SJCRH30 (cell line): ENCODE measurements around the gene HOXA2. TPM values are rescaled to one million over a fixed set of nuclear protein-coding genes. Genes with fewer than 3 reads are reported as not detected.
A peak's percentile ranks its signal among the peaks of the same experiment; 100 is the strongest.

Experiments
- DNase-seq, 2 experiments: peaks; one replicate each; pipeline ENCODE4 v3.0.0-alpha.2; 2015 to 2020
- H3K27ac ChIP-seq: fragments of 250-450 bp; sonication (Bioruptor Pico); 2 replicates; pipeline ENCODE4 v1.5.1; 2020; ENCODE audit warnings: mild to moderate bottlenecking, moderate library complexity
- H3K27me3 ChIP-seq: fragments of 250-450 bp; sonication (Bioruptor Pico); 2 replicates; pipeline ENCODE4 v1.5.1; 2020; ENCODE audit warnings: mild to moderate bottlenecking, moderate library complexity
- H3K36me3 ChIP-seq: fragments of 250-450 bp; sonication (Bioruptor Pico); 2 replicates; pipeline ENCODE4 v1.5.1; 2020; ENCODE audit warnings: mild to moderate bottlenecking, moderate library complexity
- H3K4me1 ChIP-seq: fragments of 250-450 bp; sonication (Bioruptor Pico); 2 replicates; pipeline ENCODE4 v1.5.1; 2020; ENCODE audit warnings: mild to moderate bottlenecking, moderate library complexity
- H3K4me3 ChIP-seq: fragments of 250-450 bp; sonication (Bioruptor Pico); 2 replicates; pipeline ENCODE4 v1.5.1; 2020; ENCODE audit warnings: mild to moderate bottlenecking, moderate library complexity
- H3K9me3 ChIP-seq: fragments of 250-450 bp; sonication (Bioruptor Pico); replicated peaks from 2 replicates; pipeline ENCODE4 v1.5.1; 2020; ENCODE audit warnings: mild to moderate bottlenecking, moderate library complexity
- total RNA-seq: library from RNA; depleted of rRNA; stranded (reverse); fragments of >200 nt; shearing (Covaris generic); gene quantifications from 2 replicates; pipeline ENCODE4 v1.2.3, GENCODE V29; 2014

HOXA2 gene
- total RNA-seq, 1 experiment from 2014 or later = 4.2 TPM

DNA sequence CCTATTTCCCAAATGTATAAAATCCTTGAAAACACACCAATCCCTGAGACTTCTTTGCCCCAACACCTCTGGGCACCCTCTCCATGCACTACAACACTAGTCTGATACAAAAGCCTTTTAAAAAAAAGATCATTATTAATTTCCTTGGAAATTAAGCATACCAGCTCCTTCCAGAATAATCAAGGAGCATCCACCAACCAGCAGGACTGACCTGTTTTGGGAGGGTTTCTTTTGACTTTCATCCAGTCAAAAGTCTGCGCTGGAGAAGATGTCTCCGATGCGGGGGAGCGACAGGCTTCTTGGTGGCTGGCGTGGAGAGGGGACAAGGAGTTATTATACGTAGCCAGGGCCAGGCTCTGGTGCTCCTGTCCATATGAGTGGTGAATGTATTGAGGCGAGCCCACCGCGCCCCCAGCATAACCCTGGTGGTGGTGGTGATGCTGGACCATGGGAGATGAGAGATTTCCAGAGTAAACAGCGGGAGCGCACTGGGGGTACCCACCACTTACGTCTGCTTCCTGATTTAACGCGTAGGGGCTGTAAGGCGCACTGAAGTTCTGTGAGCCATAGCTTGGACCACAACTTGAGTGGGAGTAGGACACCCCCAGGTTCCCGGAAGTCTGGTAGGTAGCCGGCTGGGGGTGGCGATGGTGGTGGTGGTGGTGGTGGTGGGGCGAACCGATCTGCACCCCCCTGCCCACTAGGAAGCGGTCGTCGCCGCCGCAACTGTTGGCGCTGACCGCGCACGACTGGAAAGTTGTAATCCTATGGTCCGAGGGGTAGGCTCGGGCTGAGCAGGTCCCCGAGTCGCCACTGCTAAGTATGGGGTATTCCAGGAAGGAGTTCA is 7.2 kb downstream of the HOXA2 start:
- H3K27me3 ChIP-seq = no peaks in the 10 kb centered on the region
- peaks cover 8% of the 10 kb centered on the region for H3K36me3 ChIP-seq
- DNase-seq = peak in 1 of 2 experiments; percentile 20
- H3K27ac ChIP-seq = no peak overlapping the region; the same call in 1 of the 2 replicates
- H3K4me3 ChIP-seq = peak overlapping the region; percentile 65
- no peaks in the 10 kb centered on the region for H3K9me3 ChIP-seq
- no peaks in the 10 kb centered on the region for H3K4me1 ChIP-seq

DNA sequence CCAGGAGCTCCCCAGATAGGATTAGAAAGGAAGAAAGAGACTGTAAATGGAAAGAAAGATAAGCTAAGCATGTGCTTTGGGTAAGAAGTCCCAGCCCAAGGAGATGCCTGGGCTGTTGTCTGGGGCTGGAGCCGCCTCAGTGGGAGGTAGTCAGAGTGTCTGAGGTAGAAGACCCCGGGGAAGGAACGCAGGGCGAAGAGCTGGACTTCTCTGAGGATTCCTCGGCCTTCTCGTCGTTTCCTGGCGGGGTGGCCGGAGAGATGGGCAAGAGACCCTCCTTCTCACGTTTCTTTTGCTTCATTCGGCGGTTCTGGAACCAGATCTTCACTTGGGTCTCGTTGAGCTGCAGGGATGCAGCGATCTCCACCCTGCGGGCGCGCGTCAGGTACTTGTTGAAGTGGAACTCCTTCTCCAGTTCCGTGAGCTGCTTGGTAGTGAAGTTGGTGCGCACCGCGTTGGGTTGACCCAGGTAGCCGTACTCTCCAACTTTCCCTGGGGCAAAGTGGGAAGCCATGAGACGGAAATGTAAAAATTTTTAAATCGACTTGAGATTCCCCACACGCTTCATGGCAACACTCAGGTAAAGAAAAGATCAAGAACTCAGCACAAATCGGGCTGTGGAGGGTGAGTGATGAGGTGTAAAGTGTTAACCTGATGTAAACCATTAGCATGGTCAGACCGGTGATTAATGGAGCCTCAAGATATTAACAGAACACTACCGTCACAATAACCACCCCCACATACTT is 8.0 kb downstream of the HOXA2 start:
- Histone ChIP-seq H3K4me3 (no peak overlapping the region), H3K36me3 (peaks cover 3% of the 10 kb centered on the region), H3K9me3 (no peaks in the 10 kb centered on the region), H3K27ac (no peak overlapping the region), H3K27me3 (no peaks in the 10 kb centered on the region), H3K4me1 (no peaks in the 10 kb centered on the region)
- no peak for DNase-seq

DNA sequence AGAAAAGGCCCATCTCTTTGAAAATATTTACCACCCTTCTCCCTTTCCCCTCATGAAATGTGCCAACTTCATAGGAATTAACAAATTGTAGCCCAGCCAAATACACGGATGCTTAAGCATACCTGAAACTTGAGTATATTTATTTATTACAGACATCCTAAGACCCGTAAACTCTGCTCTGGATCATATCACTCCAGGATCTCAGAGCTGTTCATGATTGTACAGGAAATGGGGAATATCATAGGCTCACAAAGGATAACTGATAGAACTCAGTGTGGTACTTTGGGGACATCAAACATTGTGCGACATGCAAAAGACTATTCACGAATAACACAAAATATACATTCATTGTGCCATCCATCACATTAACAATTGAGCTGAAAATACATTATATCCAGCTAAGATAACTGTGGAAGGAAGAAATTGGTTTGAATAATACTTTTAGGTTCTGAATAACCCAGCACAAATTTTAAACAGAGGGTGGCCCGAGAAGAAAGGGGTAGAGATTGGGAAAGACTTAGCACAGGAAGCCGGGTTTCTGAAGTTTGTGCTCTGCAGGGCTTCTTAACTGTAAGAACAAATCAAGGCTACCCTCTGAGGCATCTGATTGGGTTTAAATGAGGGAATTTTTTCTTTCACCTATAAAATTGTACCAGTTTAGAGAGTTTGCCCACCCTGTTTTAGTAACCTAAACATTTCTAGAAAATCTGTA is 9.1 kb downstream of the HOXA2 start:
- Histone ChIP-seq H3K4me1 (no peaks in the 10 kb centered on the region), H3K4me3 (no peak overlapping the region), H3K36me3 (no peaks in the 10 kb centered on the region), H3K9me3 (no peaks in the 10 kb centered on the region), H3K27me3 (no peaks in the 10 kb centered on the region), H3K27ac (no peak overlapping the region)
- no peak for DNase-seq

DNA sequence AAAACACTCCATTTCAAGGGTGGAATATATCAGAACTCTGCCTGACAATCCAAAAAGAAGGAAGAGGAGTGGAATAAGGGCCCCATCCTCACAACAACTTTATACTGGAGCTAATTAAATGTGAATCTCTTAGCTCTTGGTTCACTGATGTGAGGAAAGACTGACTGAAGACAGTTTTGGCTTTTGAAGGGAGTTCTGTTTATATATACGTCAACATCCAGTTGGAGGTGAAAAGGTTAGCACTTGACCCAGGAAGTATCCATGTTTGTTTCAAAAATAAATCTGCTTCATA is 9.7 kb downstream of the HOXA2 start:
- no peaks in the 10 kb centered on the region for H3K9me3 ChIP-seq
- no peak overlapping the region for H3K4me3 ChIP-seq
- no peak for DNase-seq
- no peak overlapping the region for H3K27ac ChIP-seq
- H3K4me1 ChIP-seq = no peaks in the 10 kb centered on the region
- H3K27me3 ChIP-seq = no peaks in the 10 kb centered on the region
- H3K36me3 ChIP-seq = no peaks in the 10 kb centered on the region

DNA sequence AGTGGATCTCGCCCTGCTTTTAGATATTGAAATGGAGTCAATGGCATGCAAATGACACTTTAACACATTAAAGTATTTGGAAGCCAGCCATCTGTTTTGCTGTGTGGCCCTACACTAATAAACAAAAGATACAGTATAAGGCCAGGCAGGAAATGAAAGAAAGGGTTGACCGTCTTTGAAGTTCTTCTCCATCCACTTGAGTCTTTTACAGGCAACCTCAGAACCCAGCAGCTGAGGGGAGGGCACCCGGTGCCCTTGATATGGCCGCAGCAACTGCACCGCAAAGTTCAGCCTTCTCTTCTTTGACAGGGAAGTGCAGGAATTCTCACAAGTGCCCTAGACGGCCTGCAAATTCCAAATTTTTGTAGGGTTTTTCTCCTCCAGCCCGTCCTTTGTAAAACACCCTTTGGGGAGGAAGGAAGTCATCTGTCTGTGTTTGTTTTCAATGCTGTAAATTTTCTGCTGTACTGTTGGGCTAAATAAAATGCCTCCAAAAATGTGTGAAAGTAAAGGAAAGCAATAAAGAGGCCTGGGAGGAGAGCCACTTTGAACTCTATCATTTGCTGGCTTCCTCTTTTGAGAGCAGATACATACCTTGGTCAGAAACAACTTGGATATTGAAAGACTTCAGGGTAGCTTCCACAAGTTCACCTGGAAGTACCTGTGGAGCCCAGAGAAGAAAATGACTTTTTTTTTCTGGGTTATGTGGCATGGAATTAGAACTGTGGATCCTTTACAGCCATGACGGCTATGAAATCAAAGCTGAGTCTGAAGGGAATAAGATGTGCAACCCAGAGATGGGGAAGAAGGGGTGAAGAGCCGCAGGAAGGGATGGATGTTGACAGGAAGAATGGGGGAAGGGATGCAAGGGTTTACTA is 10.3 kb downstream of the HOXA2 start:
- no peaks in the 10 kb centered on the region for H3K9me3 ChIP-seq
- H3K27ac ChIP-seq = no peak overlapping the region
- H3K27me3 ChIP-seq = no peaks in the 10 kb centered on the region
- H3K4me1 ChIP-seq = no peaks in the 10 kb centered on the region
- DNase-seq = no peak
- H3K4me3 ChIP-seq = no peak overlapping the region
- H3K36me3 ChIP-seq = no peaks in the 10 kb centered on the region

DNA sequence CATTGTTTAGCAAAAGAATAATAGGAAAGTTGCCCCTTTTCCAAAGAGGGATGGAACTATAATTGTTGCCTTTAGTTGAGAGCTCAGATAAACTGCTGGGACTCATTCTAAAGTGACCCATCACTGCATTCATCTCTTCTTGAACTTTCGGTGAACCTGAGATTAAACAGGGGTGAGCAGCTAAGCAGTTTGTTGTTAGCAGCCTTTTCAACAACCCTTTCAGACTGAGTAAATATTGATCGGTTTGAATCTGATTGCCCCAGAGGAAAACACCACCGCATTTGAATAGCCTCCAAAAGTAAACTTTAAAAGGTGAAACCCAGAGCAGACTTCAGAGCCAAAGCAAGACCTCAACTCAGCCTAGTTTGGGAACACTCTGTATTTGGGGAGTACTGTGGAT is 11.4 kb downstream of the HOXA2 start:
- H3K27me3 ChIP-seq = no peaks in the 10 kb centered on the region
- no peak overlapping the region for H3K4me3 ChIP-seq

DNA sequence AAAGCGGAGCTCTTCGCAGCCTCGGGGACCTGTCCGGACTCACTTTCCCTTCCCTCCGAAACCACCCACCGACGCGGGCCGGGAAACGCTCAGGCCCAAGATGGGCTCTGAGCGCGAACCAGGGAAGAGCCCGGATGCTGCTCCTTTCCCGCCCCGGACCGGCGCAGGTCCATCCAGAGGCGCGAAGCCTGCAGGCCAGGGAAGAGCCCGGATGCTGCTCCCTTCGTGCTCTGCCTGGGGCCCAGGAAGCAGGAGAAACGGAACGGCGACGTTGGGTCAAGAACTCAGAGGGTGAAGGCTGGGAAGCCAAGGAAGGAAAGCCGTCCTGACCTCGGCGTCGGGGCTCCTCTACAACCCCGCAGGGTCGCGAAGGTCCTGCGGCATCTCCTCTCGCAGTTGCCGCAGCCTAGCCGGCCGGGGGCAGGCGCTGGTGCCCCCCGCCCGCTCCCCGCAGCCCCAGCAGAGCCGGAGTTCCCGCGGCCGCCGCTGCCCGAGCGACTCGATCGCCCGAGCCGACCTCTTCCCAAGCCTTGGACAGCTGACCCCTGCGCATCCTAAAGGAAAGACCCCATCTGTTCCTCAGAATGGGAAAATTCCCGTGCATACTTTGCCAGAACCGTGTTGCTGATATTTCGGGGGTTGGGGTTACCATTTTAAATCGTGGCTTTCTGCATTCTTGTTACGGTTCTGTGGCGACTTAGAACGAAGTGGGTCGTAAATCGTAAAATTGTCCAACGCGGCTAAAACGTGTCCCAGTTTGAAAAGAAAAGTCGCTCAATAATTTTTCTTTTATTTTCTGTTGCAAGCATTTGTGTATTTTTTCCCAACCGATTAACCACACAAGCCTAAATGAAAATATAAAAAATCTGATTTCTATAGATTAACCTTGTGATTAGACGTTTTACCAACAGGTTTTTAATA is 14.2 kb downstream of the HOXA2 start:
- H3K4me1 ChIP-seq = no peaks in the 10 kb centered on the region
- no peak overlapping the region for H3K27ac ChIP-seq
- no peak overlapping the region for H3K4me3 ChIP-seq
- no peaks in the 10 kb centered on the region for H3K27me3 ChIP-seq
- DNase-seq = no peak
- H3K9me3 ChIP-seq = no peaks in the 10 kb centered on the region
- no peaks in the 10 kb centered on the region for H3K36me3 ChIP-seq

More for the DNA sequence above, 11.4 kb downstream of the HOXA2 start:
- Histone ChIP-seq H3K36me3 (no peaks in the 10 kb centered on the region), H3K4me1 (no peaks in the 10 kb centered on the region), H3K9me3 (no peaks in the 10 kb centered on the region), H3K27ac (no peak overlapping the region)
- no peak for DNase-seq

DNA sequence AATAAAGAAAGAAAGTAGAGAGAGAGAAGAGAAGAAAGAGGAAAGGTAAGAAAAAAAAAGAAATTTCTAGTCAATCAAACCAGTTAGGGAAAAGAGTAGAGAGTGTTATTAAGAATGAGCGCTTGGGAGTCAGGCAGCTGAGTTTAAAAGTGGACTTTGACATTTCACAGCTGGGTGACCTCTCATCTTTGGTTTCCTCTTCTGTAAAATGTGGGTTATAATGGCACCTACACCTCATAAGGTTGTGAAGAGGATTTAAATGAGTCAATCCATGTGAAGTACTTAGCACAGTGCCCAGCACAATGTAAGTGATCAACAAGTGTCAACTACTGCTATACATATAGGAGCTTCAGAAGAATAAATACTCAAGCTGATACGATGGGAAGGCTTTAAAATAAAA is 18.8 kb downstream of the HOXA2 start:
- no peak overlapping the region for H3K27ac ChIP-seq
- no peak overlapping the region for H3K4me3 ChIP-seq
- DNase-seq = no peak
- no peaks in the 10 kb centered on the region for H3K36me3 ChIP-seq
- H3K27me3 ChIP-seq = no peaks in the 10 kb centered on the region
- no peaks in the 10 kb centered on the region; the same call in 1 of the 2 replicates for H3K4me1 ChIP-seq
- H3K9me3 ChIP-seq = no peaks in the 10 kb centered on the region

DNA sequence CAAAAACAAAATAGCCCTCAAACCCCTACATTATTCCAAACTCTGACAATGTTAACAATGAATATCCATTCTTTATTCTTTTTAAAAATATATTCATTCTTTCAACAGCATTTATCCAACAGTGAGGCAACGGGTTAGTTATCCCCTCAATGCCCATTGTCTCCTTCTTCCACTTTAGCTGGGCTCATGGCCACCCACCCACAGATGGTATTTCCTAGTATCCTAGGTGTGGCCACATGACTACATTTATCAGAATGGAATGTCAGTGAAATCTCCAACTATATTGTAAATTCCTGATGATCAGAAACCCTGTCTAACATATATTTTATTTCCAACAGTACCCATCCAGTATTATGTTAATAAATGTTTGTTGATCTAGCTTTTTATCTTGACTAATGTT is 20.3 kb downstream of the HOXA2 start:
- H3K4me3 ChIP-seq = no peak overlapping the region
- no peak for DNase-seq

DNA sequence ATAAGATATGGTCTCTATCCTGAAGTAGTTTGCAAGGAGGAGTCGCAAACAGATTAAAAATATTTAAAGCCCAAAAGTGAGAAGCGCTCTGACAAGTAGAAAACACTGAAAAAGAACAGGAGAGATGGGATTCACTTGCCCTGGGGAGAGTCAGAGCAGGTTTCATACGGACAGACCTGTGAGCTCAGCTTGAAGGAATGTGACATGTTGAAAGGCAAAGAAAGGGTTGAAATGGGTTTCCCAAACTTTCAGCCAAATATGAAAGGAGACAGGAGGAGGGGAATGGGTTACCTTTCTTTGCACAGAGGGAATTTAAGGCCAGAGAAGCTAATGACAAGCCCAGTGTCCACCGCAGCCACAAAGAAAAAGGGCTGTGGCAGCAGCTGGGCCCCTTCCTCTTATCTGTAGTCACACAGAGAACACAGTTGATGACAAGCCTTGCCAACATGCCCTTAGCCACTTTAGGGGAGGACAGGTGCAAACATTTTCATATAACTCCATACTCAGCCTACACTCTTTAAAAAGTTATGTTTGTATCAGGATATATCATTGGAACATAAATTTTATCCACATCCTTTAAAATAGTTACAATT is 21.5 kb downstream of the HOXA2 start:
- no peak overlapping the region for H3K4me3 ChIP-seq
- peak in 1 of 2 experiments; percentile 27 for DNase-seq
- no peaks in the 10 kb centered on the region; the same call in 1 of the 2 replicates for H3K4me1 ChIP-seq
- no peak overlapping the region for H3K27ac ChIP-seq
- no peaks in the 10 kb centered on the region for H3K9me3 ChIP-seq
- no peaks in the 10 kb centered on the region for H3K27me3 ChIP-seq
- no peaks in the 10 kb centered on the region for H3K36me3 ChIP-seq

More for the DNA sequence above, 20.3 kb downstream of the HOXA2 start:
- Histone ChIP-seq H3K4me1 (no peaks in the 10 kb centered on the region; the same call in 1 of the 2 replicates), H3K9me3 (no peaks in the 10 kb centered on the region), H3K27me3 (no peaks in the 10 kb centered on the region), H3K27ac (no peak overlapping the region), H3K36me3 (no peaks in the 10 kb centered on the region)

DNA sequence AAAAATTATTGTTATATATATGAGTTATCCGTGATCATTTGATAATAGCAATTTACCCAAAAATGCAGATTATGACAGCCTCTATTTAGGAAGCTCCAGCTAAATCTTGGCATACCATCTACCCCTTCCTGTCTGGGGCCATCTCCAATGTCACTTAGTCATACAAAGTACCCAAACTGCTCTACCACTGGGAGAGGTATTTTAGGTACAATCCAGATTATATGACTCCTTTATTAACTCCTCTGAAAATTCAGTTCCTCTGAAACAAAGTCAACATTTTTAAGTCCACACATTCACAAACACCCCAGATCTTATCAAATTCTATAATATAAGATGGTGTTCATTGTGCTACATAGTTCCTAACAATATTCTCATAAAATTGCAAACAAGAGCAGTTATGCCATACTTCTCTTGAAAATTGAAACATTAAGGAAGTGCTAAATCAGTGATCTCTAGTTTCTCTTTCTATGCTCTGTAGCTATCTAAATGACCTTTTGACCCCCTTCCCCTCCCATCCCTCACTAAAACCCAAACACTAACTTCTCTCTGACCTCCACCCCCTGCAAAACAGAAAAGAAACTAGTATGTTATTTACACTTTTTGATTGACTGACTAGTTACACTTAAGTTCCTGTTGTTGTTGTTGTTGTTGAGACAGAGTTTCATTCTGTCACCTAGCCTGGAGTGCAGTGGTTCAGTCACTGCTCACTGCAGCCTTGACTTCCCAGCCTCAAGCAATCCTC is 23.1 kb downstream of the HOXA2 start:
- H3K36me3 ChIP-seq = no peaks in the 10 kb centered on the region
- no peaks in the 10 kb centered on the region for H3K27me3 ChIP-seq
- no peak for DNase-seq
- H3K4me1 ChIP-seq = no peaks in the 10 kb centered on the region; the same call in 1 of the 2 replicates
- no peaks in the 10 kb centered on the region for H3K9me3 ChIP-seq
- no peak overlapping the region for H3K4me3 ChIP-seq
- H3K27ac ChIP-seq = no peak overlapping the region

DNA sequence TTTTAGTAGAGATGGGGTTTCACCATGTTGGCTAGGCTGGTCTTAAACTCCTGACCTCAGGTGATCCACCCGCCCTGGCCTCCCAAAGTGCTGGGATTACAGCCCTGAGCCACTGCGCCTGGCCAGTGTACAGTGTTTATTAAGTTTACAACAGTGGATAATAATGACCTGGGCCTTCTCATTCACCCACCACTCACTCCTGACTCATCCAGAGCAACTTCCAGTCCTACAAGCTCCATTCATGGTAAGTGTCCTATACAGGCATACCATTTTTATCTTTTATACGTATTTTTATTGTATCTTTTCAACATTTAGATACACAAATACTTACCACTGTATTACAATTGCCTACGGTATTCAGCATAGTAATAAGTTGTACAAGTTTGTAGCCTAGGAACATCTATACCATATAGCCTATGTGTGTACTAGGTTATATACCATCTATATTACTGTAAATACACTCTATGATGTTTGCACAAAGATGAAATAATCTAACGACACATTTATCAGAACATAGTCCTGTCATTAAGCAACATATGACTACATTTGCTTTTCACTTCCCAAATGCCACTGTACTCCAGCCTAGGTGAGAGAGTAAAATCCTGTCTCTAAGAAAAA is 23.8 kb downstream of the HOXA2 start:
- Histone ChIP-seq H3K4me1 (no peaks in the 10 kb centered on the region; the same call in 1 of the 2 replicates), H3K36me3 (no peaks in the 10 kb centered on the region), H3K27me3 (no peaks in the 10 kb centered on the region), H3K9me3 (no peaks in the 10 kb centered on the region), H3K27ac (no peak overlapping the region), H3K4me3 (no peak overlapping the region)
- no peak for DNase-seq
